Choroid plexus epithelial cell (primary cell): ENCODE data around the gene CD7.

Experiments
- DNase-seq: peaks from one replicate; pipeline ENCODE4 v3.0.0-alpha.2; 2010; ENCODE audit warnings: low read depth
- H3K4me3 ChIP-seq: 2 replicates; pipeline ENCODE4 v1.5.1; 2011; ENCODE audit warnings: low read depth, mild to moderate bottlenecking, control low read depth, low read length, moderate library complexity
- CTCF ChIP-seq: conservative IDR thresholded peaks from 2 replicates; pipeline ENCODE4 v1.5.1; 2011; ENCODE audit warnings: low read depth, mild to moderate bottlenecking, control low read depth, inconsistent platforms, low read length, moderate library complexity

The CD7 gene

GRCh38 chr17:82283208-82283749 is 34.1 kb downstream of the CD7 start:
- H3K4me3 ChIP-seq, result no peak overlapping the region
- no peak for TF ChIP-seq CTCF
- DNase-seq, result peak; percentile 76

- no peak for DNase-seq
- no peak overlapping the region for H3K4me3 ChIP-seq
- TF ChIP-seq CTCF, result no peak
Measured at GRCh38 chr17:82282239-82283207, 34.9 kb downstream of the CD7 start.

DNA sequence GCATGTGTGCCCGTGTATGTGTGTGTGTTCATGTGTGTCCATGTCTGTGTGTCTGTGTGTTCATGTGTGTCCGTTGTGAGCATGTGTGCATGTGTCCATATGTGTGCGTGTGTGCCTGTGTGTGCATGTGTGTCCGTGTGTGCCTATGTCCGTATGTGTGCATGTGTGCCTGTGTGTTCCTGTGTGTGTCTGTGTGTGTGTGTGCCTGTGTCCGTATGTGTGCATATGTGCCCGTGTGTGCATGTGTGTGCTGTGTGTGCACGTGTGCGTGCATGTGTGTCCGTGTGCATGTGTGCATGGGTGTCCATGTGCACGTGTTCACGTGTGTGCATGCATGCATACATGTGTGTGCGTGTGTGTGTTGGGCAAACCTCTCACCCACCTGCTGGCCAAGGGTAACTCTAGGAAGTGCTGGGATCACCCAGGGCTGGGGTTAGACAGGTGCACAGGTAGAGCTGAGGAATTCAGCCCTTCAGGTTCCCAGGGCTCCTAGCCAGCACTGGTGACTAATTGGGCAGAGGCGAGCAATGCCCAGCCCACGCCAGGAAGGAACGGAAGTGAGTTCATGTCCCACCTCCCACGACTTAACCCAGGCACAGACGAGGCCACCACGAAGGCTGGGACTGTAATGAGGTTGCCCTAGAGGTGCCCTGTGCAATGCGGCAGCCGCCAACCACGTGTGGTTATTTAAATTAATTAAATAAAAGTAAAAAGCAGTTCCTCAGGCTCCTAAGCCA is 35.7 kb downstream of the CD7 start:
- H3K4me3 ChIP-seq, result no peak overlapping the region
- no peak for DNase-seq
- TF ChIP-seq CTCF, result no peak

GRCh38 chr17:82281076-82281475 is 36.3 kb downstream of the CD7 start:
- no peak for TF ChIP-seq CTCF
- no peak overlapping the region for H3K4me3 ChIP-seq
- DNase-seq, result no peak

GRCh38 chr17:82280537-82280936 is 36.9 kb downstream of the CD7 start:
- no peak for DNase-seq
- no peak overlapping the region for H3K4me3 ChIP-seq
- TF ChIP-seq CTCF, result no peak

GRCh38 chr17:82278786-82279391 is 38.5 kb downstream of the CD7 start:
- TF ChIP-seq CTCF, result no peak
- H3K4me3 ChIP-seq, result no peak overlapping the region
- no peak for DNase-seq
